Testis (tissue), 3 donors: ENCODE measurements around the gene CFAP43. TPM values are rescaled to one million over a fixed set of nuclear protein-coding genes. Genes with fewer than 3 reads are reported as not detected.

Source experiments
- DNase-seq: peaks from one replicate; pipeline ENCODE4 v3.0.0-alpha.2; 2019
- H3K27ac ChIP-seq, 2 donors: fragments of 200-600 bp; sonication (generic); one replicate each; pipeline ENCODE4 v1.5.1; 2019
- H3K27me3 ChIP-seq: fragments of 200-600 bp; sonication (generic); one replicate; pipeline ENCODE4 v1.5.1; 2019
- H3K36me3 ChIP-seq: fragments of 200-600 bp; sonication (generic); one replicate; pipeline ENCODE4 v1.5.1; 2017; ENCODE audit warnings: low read depth; ENCODE audit errors: missing control alignments
- H3K4me1 ChIP-seq: fragments of 200-600 bp; sonication (generic); one replicate; pipeline ENCODE4 v1.5.1; 2019
- H3K4me3 ChIP-seq, 2 donors: fragments of 200-600 bp; sonication (generic); one replicate each; pipeline ENCODE4 v1.5.1; 2017 to 2019
- H3K9me3 ChIP-seq: fragments of 200-600 bp; sonication (generic); one replicate; pipeline ENCODE4 v1.5.1; 2017
- POLR2A ChIP-seq: fragments of 450-650 bp; IDR thresholded peaks from one replicate; pipeline ENCODE4 v1.6.1; 2017; ENCODE audit warnings: antibody characterized with exemption, mild to moderate bottlenecking, moderate library complexity
- WGBS, 2 donors: methylation state at CpG; one replicate each; pipeline ENCODE4 v1.1.5; 2018; 5-methylcytosine and 5-hydroxymethylcytosine counted together
- intact Hi-C: fragments of 100-400 bp; cut with DNase I; formaldehyde crosslinking; loops from one replicate; pipeline ENCODE4 v1.15.1; 2023; ENCODE audit warnings: low total_unique reads
- polyA plus RNA-seq: library from polyadenylated mRNA; stranded (reverse); fragments of 350-450 nt; fragmentation: Illumina TruSeq; extraction: RNeasy Lipid Tissue Mini Kit (QIAGEN cat#74804); gene quantifications from one replicate; pipeline ENCODE4 v1.2.3, GENCODE V29; 2014; ENCODE audit warnings: low read depth, low replicate concordance; ENCODE audit not compliant: insufficient read depth
- total RNA-seq, 2 donors: library from RNA; depleted of rRNA; stranded (reverse); fragments of >200 nt; gene quantifications; one replicate each; pipeline ENCODE4 v1.2.3, GENCODE V29; 2016
- TF ChIP-seq, protein P1 (sequence below), 3 experiments: fragments of 450-650 bp in 2 of 3; fragments of 200-600 bp in 1 of 3; sonication (generic) in 1 of 3; IDR thresholded peaks; one replicate each; pipeline ENCODE4 v1.5.1; 2016 to 2019; ENCODE audit warnings: antibody characterized with exemption in 3 of 3, mild to moderate bottlenecking in 2 of 3, moderate library complexity in 1 of 3

The CFAP43 gene
- total and polyA plus RNA-seq, 3 donors from 2014 or later: 37.8 to 72.8 (median 60.7) TPM

DNA sequence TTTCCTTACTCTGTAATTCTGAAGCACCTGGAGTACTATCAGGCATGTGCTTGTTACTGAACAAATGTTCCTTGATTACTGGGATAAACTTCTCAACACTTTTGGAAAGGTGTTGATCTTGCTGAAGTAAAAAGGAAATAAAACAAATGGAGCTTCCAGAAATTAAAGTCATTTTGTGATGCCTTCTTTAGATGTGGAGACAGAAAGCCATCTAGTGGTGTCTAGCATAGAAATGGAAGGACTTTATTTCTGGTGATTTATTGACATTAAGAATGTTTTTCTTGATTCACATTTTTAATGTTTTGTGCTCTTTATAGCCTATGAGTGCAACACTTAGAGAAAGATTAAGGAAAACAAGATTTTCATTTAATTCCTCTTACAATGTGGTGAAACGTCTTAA is 108.8 kb downstream of the CFAP43 start:
- H3K4me3 ChIP-seq: no peak overlapping the region
- no peaks in the 10 kb centered on the region for H3K36me3 ChIP-seq
- no peak overlapping the region for H3K27ac ChIP-seq
- DNase-seq: no peak
- 66 to 74% methylated on average over 1 of the region's 1 CpG for WGBS, 2 donors
- peaks cover 15% of the 10 kb centered on the region for H3K4me1 ChIP-seq
- no peaks in the 10 kb centered on the region for H3K27me3 ChIP-seq
- TF ChIP-seq, protein P1, sequence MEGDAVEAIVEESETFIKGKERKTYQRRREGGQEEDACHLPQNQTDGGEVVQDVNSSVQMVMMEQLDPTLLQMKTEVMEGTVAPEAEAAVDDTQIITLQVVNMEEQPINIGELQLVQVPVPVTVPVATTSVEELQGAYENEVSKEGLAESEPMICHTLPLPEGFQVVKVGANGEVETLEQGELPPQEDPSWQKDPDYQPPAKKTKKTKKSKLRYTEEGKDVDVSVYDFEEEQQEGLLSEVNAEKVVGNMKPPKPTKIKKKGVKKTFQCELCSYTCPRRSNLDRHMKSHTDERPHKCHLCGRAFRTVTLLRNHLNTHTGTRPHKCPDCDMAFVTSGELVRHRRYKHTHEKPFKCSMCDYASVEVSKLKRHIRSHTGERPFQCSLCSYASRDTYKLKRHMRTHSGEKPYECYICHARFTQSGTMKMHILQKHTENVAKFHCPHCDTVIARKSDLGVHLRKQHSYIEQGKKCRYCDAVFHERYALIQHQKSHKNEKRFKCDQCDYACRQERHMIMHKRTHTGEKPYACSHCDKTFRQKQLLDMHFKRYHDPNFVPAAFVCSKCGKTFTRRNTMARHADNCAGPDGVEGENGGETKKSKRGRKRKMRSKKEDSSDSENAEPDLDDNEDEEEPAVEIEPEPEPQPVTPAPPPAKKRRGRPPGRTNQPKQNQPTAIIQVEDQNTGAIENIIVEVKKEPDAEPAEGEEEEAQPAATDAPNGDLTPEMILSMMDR (IDR thresholded peaks at IDR 0.05): no peak
- no peak for TF ChIP-seq POLR2A
- intact Hi-C loops: loop anchor here (5.0 kb wide), 1 partner anchor 109 kb away; the partner anchor contains the start of gene CFAP43
- H3K9me3 ChIP-seq: no peaks in the 10 kb centered on the region

DNA sequence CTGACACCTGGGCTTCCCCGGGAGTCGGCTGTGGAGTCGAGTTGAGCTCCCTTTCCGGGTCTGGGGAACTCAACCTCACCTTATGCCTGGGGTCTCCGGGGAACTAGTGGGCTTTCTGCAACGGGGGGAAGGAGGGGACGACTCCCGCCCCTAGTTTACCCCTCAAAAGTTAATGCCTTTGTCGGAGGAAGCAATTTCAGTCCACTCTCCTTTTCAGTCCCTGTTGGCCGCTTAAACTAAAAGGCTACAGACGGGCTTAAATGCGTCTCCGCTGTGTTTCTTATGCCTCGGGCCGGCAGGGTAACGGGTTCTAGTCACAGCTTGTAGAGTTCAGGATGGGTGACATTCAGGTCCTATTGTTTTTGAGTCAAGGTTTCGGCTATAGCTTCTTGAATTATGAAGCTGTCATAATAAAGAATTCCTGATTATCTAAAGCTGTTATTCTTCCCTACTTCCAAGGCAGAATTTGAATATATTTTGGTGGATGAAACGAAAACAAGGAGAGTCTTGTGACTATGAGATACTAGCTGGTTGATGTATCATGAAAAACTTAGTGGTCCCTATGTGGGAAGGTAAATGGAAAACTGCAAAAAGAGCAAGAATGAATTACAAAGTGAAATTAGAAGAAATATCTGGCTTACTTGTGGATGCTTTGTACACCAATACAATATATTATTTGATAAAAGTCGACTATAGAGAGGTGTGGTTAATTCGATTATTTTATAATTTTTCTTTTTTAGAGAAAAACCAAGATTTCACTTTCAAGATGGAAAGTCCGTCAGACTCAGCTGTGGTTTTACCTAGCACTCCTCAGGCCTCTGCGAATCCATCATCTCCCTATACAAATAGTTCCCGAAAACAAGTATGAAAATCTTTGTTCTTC is 109.7 kb downstream of the CFAP43 start:
- Histone ChIP-seq H3K36me3 (no peaks in the 10 kb centered on the region), H3K27ac (peak overlapping the region; percentile 97 to 100), H3K4me3 (peak overlapping the region; percentile 80 to 87), H3K4me1 (peaks cover 15% of the 10 kb centered on the region), H3K9me3 (no peaks in the 10 kb centered on the region), H3K27me3 (no peaks in the 10 kb centered on the region)
- TF ChIP-seq, protein P1 (IDR thresholded peaks at IDR 0.05): no peak
- TF ChIP-seq POLR2A: no peak
- peak; percentile 48 for DNase-seq
- 15 to 16% methylated on average over 20 to 23 of the region's 23 CpGs for WGBS, 2 donors
- intact Hi-C loops: loop anchor here (5.0 kb wide), 1 partner anchor 110 kb away; the partner anchor contains the start of gene CFAP43

DNA sequence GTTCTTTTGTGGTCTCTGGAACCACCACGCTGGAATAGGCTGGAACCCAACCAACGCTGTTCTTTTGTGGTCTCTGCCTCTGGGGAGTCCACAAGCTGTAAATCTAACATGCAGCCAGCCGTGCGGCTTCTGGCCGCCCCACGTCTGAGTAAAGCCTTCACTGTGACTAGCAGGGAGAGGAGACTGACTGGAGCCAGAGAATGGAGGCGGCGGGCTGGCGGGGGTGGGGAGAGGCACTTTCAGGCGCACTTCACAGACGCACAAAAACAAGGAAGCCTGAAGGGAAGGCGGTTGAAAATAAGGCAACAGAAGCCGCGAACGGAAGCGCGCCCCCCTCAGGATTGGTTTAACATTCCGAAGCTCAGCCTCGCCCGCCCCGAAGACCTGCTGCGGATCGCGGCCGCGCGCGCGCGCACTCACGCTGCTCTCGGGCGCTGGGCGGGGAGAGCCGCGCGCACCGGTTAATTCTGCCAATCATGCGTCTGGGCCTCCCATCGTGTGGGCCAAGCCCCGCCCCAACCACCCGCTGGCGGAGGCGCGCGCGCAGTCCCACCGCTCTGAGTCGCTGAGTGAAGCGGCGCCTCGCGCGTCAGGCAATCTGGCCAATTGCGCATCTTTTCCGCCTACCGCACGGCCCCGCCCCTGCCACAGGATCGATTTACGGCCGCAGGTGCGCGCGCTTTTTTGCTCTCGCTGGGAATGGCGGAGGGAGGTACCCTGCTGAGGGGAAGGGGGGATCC is 110.5 kb downstream of the CFAP43 start, which contains the start of gene SFR1:
SFR1 (plus strand) TSS at position 687 of the 740 bp plus-strand sequence; CDS start at position 700, 13 bp downstream.
- TF ChIP-seq POLR2A: peak; percentile 59
- TF ChIP-seq, protein P1 (IDR thresholded peaks at IDR 0.05): peak; percentile 40 to 60 (median 48)
- H3K9me3 ChIP-seq: no peaks in the 10 kb centered on the region
- DNase-seq: peak; percentile 99
- intact Hi-C loops: loop anchor here (5.0 kb wide), 1 partner anchor 111 kb away; the partner anchor contains the start of gene CFAP43
- H3K4me1 ChIP-seq: peaks cover 15% of the 10 kb centered on the region
- H3K27me3 ChIP-seq: no peaks in the 10 kb centered on the region
- H3K27ac ChIP-seq: peak within 1 kb of the TSS; percentile 97 to 100
- H3K36me3 ChIP-seq: no peaks in the 10 kb centered on the region
- H3K4me3 ChIP-seq: peak within 1 kb of the TSS; percentile 80 to 87
- WGBS, 2 donors: 0 to 1% methylated on average over 24 to 43 of the region's 67 CpGs

DNA sequence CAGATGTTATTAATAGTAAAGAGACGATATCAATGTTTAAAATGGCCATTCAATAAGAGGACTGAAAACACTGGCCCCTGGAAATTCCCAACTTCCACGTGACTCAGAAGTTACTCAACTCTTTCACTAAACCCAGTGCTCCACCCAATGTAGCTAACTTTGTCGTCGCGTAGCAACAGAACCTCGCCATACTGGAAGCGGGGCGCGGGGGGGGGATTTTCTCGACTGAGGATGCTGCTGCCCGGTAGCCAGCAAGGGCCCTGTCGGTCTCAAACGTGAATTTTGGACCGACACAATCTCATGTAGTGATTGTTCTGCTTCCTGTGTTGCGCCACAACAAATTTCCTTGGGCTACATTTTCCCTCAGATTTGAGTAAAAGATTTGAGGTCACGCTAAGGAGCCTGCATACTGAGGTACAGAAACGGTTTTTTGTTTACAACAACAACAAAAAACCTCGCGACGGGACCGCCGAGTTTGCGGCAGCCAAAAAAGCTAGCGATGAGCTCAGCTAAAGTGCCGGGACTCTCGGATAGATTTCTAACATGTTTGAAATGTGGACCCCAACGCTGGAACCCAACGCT is 111.2 kb downstream of the CFAP43 start:
- Histone ChIP-seq H3K27me3 (no peaks in the 10 kb centered on the region), H3K9me3 (no peaks in the 10 kb centered on the region), H3K27ac (peak overlapping the region; percentile 97 to 100), H3K4me1 (peaks cover 15% of the 10 kb centered on the region), H3K36me3 (no peaks in the 10 kb centered on the region), H3K4me3 (peak overlapping the region; percentile 80 to 87)
- TF ChIP-seq POLR2A: no peak
- TF ChIP-seq, protein P1 (IDR thresholded peaks at IDR 0.05): no peak
- intact Hi-C loops: loop anchor here (5.0 kb wide), 1 partner anchor 111 kb away; the partner anchor contains the start of gene CFAP43
- DNase-seq: peak; percentile 96
- 1% methylated on average over 26 to 28 of the region's 28 CpGs for WGBS, 2 donors
